GM18951 (cell line): Measurements from ENCODE around the gene PLEKHA1.

Source experiments
- POLR2A ChIP-seq: IDR thresholded peaks from 4 replicates; pipeline ENCODE4 v1.6.1; 2011; ENCODE audit warnings: mild to moderate bottlenecking; ENCODE audit not compliant: insufficient read length, insufficient read depth; ENCODE audit errors: extremely low read depth
- in situ Hi-C: fragments of 300-500 bp; cut with MboI; formaldehyde crosslinking; loops from one replicate; pipeline ENCODE4 v1.12.0; 2022; ENCODE audit warnings: low sequenced_read_pairs, mixed read lengths, inconsistent platforms; ENCODE audit not compliant: unreplicated experiment

Gene PLEKHA1

DNA sequence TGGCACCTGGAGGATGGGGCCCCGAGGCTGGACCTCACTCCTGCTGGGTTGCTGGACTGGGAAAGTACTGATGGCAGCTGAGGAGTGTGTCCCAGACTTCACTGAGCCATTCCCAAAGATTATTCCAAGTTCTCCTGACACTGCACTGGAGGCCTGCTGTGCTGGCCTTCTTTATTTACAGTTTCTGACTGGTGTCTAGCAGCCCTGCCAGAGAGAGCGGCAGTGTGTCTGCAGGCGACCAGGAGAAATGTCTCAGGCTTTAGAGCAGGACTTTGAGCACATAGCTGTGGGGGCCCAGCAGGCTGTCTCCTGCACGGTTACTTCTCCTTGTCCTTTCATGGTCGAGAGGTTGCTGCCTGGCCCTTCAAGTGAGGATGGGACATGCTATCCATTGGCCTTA is 102.9 kb downstream of the PLEKHA1 start:
- in situ Hi-C loops: no loop called here
- no peak for TF ChIP-seq POLR2A

DNA sequence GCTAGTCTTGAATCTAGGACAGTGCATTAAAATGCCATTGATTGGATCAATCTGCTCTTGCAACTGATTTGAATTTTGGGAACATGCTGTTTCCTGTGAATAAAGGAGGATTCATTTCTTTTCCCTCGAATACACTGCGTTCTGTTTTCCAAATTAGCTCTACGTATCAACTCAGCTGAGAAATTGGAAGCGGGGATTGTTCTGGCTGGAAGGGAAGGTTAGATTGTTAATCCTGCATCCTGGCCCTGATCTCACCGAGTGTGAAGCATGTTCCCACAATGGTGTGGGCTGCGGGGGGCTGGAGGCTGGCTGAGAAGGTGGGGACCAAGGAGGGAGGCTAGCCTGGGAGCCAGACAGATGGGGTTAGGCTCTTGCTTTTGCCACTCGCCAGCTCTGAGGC is 104.5 kb downstream of the PLEKHA1 start:
- in situ Hi-C loops: no loop called here
- no peak for TF ChIP-seq POLR2A

GRCh38 chr10:122480146-122480833 is 105.8 kb downstream of the PLEKHA1 start:
- TF ChIP-seq POLR2A: no peak
- in situ Hi-C loops: no loop called here

GRCh38 chr10:122481296-122482056 is 107.0 kb downstream of the PLEKHA1 start:
- in situ Hi-C loops: no loop called here
- no peak for TF ChIP-seq POLR2A
